Retina (tissue), 1 donor: ENCODE results near the gene CDH16.
"Not testable (repeated sequence)": the region's sequence is repeated elsewhere in the genome, so short reads cannot be mapped to it uniquely, and the experiment has no call there.

Experiments
- DNase-seq: peaks from one replicate; pipeline ENCODE4 v3.0.0-alpha.2; 2016

Gene CDH16

GRCh38 chr16:66891797-66892196, 26.9 kb downstream of the CDH16 start:
- no peak for DNase-seq

DNA sequence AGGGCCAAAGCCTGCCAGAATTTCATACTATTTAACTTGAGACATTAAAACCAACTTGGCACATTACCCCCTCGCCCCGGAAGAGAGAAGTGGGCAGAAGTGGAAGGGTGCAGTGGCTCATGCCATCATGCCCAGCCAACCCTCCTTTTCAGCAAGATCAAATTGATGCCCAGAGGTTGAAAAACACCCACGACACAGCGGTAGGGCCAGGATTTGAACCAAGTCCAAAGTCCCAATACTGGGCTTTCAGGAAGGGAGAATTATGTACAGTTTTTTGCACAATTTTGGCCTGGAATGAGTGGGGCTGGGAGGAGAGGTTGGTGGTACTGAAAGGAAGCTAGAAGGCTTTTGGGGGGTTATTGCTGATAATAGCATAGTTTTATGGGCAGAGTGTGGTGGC, 27.3 kb downstream of the CDH16 start:
- no peak for DNase-seq

- DNase-seq: no peak
Observed at GRCh38 chr16:66890799-66891198, 27.9 kb downstream of the CDH16 start.

- no peak for DNase-seq
Observed at GRCh38 chr16:66889622-66890021, 29.1 kb downstream of the CDH16 start.

GRCh38 chr16:66888647-66889615, 29.8 kb downstream of the CDH16 start:
- no peak for DNase-seq

DNA sequence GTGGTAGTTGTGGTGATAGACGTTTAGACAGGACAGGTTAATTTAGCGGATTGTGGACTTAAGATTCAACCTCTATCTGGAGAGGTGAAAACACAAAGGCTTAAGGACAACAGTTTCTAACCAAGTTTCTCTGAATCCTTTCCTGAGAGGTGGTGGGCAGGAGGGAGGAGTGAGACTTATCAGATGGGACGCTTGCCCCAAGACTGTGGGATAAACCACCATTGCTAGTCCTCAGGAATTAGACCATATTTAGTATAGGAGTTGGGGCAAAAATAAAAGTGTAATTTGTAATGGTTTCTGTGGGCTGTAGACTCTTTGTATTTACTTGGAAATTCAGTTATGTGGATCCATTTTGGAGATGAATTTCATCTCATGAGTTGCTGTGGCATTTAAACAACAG, 31.8 kb downstream of the CDH16 start:
- DNase-seq: no peak

- no peak for DNase-seq
Observed at GRCh38 chr16:66886321-66886720, 32.4 kb downstream of the CDH16 start.

GRCh38 chr16:66885491-66885890, 33.2 kb downstream of the CDH16 start:
- DNase-seq: no peak

- no peak for DNase-seq
Observed at GRCh38 chr16:66882702-66883101, 36.0 kb downstream of the CDH16 start.

- no peak for DNase-seq
Observed at GRCh38 chr16:66881964-66882508, 36.6 kb downstream of the CDH16 start.

DNA sequence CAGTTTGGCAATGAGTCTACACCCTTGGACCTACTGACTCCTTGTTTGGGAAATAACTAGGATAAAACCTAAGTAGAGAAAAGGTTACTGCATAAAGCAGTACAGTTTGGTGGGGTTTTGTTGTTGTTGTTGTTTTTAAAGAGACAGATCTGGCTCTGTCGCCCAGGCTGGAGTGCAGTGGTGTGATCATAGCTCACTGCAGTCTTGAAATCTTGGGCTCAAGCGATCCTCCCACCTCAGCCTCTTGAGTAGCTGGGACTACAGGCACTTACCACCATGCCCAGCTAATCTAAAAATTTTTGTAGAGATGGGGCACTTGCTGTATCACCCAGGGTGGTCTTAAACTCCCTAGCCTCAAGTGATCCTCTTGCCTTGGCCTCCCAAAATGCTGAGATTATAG, 37.1 kb downstream of the CDH16 start:
- no peak for DNase-seq

DNA sequence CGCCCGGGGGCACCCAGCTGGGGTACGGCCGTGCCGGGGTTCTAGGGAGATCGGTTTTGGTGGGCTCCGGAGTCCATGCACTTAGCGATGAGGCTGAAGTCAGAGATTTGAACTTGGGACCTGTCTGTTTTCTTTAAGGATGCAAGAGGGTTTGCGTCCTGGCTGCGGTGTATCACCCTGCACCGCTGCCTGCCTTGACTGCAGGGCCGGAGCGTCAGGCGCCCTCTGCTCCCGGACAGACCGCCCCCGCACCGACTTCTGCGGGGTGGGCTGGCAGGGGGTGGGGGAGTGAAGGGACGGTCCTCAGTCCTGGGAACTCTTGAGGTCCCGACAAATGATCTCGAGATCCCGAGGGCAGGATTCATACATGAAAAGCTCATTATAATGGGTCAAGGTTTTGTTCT, 37.7 kb downstream of the CDH16 start:
- no peak for DNase-seq

DNA sequence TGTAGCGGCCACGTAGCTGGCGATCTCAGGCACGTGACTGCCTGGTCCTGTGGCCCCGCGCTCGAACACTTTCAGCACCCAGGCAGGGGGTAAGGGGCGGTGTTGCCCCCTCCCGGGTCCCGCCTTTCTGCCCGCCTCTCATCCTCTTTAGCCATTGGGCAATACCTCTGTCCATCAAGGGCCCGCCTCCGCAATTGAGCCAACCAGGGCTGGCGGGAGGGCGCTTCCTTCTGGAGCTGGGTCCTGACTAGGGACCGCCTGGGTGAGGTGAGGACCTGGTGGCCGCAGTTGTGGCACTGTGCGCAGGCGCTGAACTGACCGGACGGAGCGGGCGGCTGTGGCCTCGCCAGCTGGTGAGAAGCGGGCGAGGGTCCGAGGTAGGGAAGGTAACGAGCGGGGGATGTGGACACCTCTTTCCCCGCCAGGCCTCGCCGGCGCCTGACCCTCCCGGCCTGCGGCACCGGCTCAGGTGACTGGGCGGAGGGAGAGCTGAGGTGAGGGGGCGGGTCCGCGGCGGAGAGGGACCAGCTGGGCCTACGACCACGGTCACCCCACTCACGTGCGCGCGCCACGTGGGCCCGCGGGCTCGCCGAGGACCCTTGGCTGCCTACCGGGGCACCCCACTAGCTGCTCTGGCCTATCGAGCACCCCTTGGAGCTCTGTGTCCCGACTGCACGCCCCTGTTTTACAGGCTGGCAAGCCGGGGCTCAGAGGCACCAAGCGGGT, 38.2 kb downstream of the CDH16 start, which contains the start of gene PDP2:
TSS of gene PDP2 (plus strand) at position 228 of the 726 bp plus-strand sequence. CDS start 3,770 bp downstream, outside the sequence.
- peak; percentile 97 for DNase-seq

GRCh38 chr16:66878067-66878466, 40.6 kb downstream of the CDH16 start:
- no peak for DNase-seq

DNA sequence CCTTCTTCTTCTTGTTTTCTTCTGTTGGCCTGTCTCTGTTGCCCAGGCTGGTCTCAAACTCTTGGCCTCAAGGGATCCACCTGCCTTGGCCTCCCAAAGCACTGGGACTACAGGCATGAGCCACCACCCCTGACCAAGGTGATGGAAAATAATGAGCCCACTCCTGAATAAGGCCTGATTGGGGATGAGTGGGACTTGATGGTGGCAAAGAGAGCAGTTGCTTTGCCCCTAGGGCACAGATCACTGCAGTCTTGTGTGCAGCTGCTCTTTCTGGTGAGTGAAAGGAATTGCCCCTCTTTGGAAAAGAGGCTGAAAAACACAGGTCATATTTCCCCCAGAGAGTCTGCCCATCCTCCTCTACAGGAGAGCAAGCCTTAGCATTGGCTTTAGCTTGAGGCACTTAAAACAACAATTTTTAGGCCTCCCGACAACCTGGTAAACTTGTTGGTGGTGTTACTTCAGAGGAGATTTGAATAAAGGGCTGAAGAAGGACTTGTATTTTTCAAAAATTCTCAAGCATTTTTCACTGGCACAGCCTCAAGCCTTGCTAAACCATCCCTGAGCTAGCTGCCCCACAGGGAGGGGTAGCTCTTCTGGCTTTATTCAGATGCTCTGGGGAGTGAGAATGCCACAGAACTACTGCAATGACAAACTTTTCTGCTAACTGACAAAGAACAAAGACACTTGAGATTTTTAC, 44.5 kb downstream of the CDH16 start:
- DNase-seq: no peak

DNA sequence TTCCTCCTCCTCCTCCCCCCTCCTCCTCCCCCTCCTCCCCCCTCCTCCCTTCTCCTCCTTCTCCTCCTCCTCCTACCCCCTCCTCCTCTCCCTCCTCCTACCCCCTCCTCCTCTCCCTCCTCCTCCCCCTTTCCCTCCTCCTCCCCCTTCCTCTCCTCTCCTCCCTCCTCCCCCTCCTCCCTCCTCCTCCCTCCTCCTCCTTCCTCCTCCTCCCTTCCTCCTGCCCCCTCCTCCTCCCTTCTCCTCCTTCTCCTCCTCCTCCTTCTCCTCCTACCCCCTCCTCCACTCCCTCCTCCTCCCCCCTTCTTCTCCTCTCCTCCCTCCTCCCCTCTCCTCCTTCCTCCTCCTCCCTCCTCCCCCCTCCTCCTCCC, 45.0 kb downstream of the CDH16 start:
- DNase-seq: no peak

DNA sequence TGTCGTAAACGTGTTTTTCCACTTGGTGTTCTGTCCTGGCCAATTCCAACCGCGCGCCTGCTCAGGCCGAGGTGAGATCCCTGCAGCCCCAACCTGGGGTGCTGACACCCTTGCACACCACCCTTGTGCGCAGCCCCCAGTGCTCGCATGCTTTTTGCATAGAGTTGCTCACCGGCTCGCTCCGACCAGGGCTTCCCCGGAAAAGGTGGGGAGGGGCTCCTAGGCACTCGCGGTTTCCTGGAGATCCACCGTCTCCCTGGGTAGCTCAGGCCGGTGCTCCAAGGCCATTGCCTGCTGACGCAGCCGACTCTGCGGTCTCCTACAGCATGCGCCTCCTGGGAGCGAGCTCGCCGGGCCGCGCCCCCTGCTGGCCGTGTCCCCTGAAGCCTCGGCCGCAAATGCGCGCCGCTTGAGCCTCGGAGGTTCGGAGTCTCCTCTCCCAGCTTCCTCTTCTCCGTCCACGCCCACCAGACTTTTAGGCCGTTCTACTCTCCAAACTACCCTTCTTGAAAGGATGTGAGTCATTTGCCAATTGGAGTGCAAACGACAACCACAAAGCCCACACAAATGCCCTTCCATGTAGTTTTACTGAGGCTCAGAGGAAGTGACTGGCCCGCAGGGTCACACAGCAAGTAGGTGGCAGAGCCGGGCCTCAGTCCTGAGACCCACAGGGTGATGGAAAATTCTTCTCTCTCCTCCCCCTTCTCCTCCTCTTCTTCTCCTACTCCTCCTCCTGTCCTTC, 45.6 kb downstream of the CDH16 start:
- DNase-seq: peak; percentile 90

DNA sequence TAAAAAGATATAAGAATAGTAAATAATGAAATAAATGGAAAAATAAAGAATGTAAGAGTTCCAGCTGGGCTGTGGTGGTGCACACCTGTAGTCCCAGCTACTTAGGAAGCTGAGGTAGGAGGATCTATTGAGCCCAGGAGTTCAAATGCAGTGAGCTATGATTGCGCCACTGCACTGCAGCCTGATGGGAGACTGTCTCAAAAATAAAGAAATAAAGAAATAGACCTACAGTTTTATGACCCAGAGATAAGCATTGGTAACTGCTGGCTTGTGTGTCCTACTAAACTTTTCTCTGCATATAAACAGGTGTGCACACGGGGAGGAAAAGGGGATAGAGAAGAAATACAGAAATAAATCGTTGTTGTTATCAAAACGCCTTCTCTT, 46.1 kb downstream of the CDH16 start:
- DNase-seq: no peak

- DNase-seq: no peak
Observed at GRCh38 chr16:66871840-66872239, 46.8 kb downstream of the CDH16 start.

GRCh38 chr16:66871363-66871762, 47.3 kb downstream of the CDH16 start:
- DNase-seq: not testable (repeated sequence)

- DNase-seq: no peak
Observed at GRCh38 chr16:66869424-66869823, 49.3 kb downstream of the CDH16 start.

DNA sequence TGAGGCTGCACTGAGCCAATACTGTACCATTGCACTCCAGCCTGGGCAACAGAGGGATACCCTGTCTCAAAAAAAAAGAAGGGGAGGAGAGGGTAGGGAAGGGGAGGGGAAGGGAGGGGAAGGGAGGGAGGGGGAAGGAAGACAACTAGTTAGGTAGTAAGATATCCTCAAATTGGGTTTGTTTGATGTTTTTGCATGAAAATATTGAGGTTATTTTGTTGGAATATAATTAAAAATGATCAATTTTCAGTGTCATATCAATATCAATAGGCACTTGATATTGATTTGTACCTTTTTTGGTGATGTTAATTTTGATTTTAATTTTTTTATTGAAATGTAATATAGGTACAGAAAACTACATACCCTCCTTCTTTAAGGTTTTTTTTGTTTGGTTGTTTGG, 55.0 kb downstream of the CDH16 start:
- no peak for DNase-seq
